DOHH2 (cell line): Measurements from ENCODE around the gene SGF29.
"Not testable (repeated sequence)": the region's sequence is repeated elsewhere in the genome, so short reads cannot be mapped to it uniquely, and the experiment has no call there.

Experiments used
- H3F3A ChIP-seq: fragments of 200-600 bp; sonication (generic), shearing (Covaris generic); 2 replicates; pipeline ENCODE4 v1.6.0; 2016; ENCODE audit warnings: antibody characterized with exemption, mild to moderate bottlenecking; ENCODE audit not compliant: control insufficient read depth, insufficient read depth
- H3K27ac ChIP-seq: fragments of 200-600 bp; sonication (generic); 2 replicates; pipeline ENCODE4 v1.5.1; 2014; ENCODE audit warnings: low read depth, mild to moderate bottlenecking, low read length, moderate library complexity
- H3K27me3 ChIP-seq: fragments of 200-600 bp; sonication (generic); 2 replicates; pipeline ENCODE4 v1.6.1; 2014; ENCODE audit warnings: mild to moderate bottlenecking, low read length, mixed read lengths; ENCODE audit not compliant: control insufficient read depth
- H3K36me3 ChIP-seq: fragments of 200-600 bp; sonication (generic); 2 replicates; pipeline ENCODE4 v1.6.1; 2014; ENCODE audit warnings: mild to moderate bottlenecking, low read length, moderate library complexity, mixed read lengths; ENCODE audit not compliant: control insufficient read depth
- H3K4me1 ChIP-seq: fragments of 200-600 bp; sonication (generic); 2 replicates; pipeline ENCODE4 v1.6.1; 2014; ENCODE audit warnings: mild to moderate bottlenecking, low read length, mixed read lengths; ENCODE audit not compliant: control insufficient read depth
- H3K4me2 ChIP-seq: fragments of 200-600 bp; sonication (generic); 2 replicates; pipeline ENCODE4 v1.6.0; 2014; ENCODE audit warnings: mild to moderate bottlenecking, low read length, moderate library complexity
- H3K4me3 ChIP-seq: fragments of 200-600 bp; sonication (generic); 2 replicates; pipeline ENCODE4 v1.5.1; 2014; ENCODE audit warnings: mild to moderate bottlenecking, low read length, mixed read lengths
- H3K79me2 ChIP-seq: fragments of 200-600 bp; sonication (generic); 2 replicates; pipeline ENCODE4 v1.6.1; 2014; ENCODE audit warnings: mild to moderate bottlenecking, low read length, mixed read lengths; ENCODE audit not compliant: control insufficient read depth
- H3K9me2 ChIP-seq: fragments of 200-600 bp; sonication (generic); replicated peaks from 2 replicates; pipeline ENCODE4 v1.6.1; 2014; ENCODE audit warnings: mild to moderate bottlenecking, low read length, mixed read lengths; ENCODE audit not compliant: control insufficient read depth
- H3K9me3 ChIP-seq: fragments of 200-600 bp; sonication (generic); 2 replicates; pipeline ENCODE4 v1.6.1; 2014; ENCODE audit warnings: antibody characterized with exemption, low read length, mixed read lengths; ENCODE audit not compliant: control insufficient read depth, insufficient read depth
- H4K20me1 ChIP-seq: fragments of 200-600 bp; sonication (generic); 2 replicates; pipeline ENCODE4 v1.6.0; 2014; ENCODE audit warnings: low read depth, mild to moderate bottlenecking, antibody characterized with exemption, low read length, moderate library complexity; ENCODE audit not compliant: control insufficient read depth, insufficient read depth
- EZH2phosphoT487 ChIP-seq: fragments of 200-600 bp; sonication (generic); IDR thresholded peaks from 2 replicates; pipeline ENCODE4 v1.6.1; 2017; ENCODE audit warnings: borderline replicate concordance, mild to moderate bottlenecking, antibody characterized with exemption, low read length, moderate library complexity, mixed read lengths
- TF ChIP-seq, protein P1 (sequence below): fragments of 200-600 bp; sonication (generic); IDR thresholded peaks from one replicate; pipeline ENCODE4 v1.5.1; 2014; ENCODE audit warnings: antibody characterized with exemption, mild to moderate bottlenecking, low read depth, low read length; ENCODE audit not compliant: poor library complexity, severe bottlenecking

SGF29 gene

DNA sequence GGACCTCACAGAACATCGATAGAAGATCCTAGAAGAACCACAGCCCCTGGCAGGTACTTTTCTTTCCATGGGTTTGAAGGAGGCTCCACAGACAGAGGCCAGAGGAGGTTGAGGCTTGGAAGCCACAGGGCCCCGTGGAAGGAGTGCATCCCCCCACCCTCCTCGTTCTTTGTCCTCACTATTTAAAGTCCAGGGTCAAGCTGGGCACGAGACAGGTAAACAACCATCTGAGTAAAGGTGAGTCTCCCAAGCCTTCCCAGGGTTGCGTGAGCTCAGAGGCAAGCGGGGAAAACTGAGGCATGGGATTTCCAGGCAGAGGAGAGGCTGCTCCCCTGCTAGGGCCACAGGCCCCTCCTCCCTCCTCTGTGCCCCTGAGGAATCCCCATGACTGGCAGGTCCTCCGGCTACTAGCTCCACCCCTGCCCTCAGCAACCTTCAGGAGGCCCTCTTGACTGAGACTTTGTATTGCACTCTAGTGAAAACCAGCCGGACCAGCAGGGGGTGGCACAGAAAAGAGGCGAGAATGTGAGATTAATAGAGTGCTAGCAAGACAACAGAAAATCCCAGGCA, 44.1 kb downstream of the SGF29 start:
- Histone ChIP-seq H3K27ac (no peak overlapping the region), H3K9me3 (no peaks in the 10 kb centered on the region), H3K4me1 (peaks cover 15% of the 10 kb centered on the region), H3K9me2 (no peaks in the 10 kb centered on the region), H3K79me2 (no peaks in the 10 kb centered on the region), H3F3A (peaks cover 3% of the 10 kb centered on the region), H3K27me3 (no peaks in the 10 kb centered on the region), H3K36me3 (no peaks in the 10 kb centered on the region), H4K20me1 (no peaks in the 10 kb centered on the region), H3K4me3 (no peak overlapping the region), H3K4me2 (no peak overlapping the region)
- no peak for TF ChIP-seq EZH2phosphoT487
- TF ChIP-seq, protein P1, sequence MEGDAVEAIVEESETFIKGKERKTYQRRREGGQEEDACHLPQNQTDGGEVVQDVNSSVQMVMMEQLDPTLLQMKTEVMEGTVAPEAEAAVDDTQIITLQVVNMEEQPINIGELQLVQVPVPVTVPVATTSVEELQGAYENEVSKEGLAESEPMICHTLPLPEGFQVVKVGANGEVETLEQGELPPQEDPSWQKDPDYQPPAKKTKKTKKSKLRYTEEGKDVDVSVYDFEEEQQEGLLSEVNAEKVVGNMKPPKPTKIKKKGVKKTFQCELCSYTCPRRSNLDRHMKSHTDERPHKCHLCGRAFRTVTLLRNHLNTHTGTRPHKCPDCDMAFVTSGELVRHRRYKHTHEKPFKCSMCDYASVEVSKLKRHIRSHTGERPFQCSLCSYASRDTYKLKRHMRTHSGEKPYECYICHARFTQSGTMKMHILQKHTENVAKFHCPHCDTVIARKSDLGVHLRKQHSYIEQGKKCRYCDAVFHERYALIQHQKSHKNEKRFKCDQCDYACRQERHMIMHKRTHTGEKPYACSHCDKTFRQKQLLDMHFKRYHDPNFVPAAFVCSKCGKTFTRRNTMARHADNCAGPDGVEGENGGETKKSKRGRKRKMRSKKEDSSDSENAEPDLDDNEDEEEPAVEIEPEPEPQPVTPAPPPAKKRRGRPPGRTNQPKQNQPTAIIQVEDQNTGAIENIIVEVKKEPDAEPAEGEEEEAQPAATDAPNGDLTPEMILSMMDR: peak; percentile 20

DNA sequence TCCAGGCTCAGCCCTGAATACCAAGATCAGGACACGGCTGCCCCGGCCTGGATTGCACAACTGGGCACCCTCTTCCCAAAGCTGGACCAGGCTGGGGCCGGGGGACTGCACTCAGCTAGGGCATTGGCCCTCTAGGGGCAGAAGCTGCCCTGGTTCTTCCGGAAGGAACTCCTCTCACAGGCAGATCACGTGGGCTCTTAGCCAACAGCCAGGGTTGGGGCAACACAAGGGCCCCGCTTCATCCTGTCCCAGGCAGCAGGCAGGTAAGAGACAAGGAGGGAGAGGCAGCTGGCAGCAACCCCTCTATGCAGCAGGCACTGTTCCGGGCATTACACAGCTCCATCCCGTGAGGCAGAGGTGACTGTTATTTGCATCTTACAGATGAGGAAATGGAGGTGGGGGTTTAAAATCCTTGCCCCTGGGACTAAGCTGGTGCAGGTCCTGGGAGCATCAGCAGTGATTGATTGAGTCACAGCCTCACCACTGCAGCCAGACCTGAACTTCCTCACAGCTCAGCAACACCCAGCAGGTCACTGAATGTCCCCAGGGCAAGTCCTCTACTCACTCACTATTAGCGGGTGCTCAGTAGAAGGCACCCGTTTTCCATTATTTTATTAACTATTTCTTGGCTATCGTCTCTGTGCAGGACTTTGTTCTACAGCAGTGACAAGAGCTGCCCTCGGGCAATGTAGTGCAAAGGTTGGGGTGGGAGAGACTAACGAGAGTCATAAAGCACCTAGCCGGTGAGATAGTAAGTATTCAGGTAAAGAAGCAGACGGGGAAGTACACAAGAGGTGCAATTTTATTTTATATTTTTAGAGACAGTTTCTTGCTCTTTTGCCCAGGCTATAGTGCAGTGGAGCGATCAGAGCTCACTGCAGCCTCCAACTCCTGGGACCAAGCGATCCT, 45.9 kb downstream of the SGF29 start:
- Histone ChIP-seq H3K4me1 (peaks cover 21% of the 10 kb centered on the region), H3F3A (peaks cover 12% of the 10 kb centered on the region)
- not testable (repeated sequence) for H3K36me3 ChIP-seq, H3K4me2 ChIP-seq, H3K27ac ChIP-seq, H4K20me1 ChIP-seq, H3K4me3 ChIP-seq, H3K27me3 ChIP-seq, H3K9me3 ChIP-seq, H3K79me2 ChIP-seq, H3K9me2 ChIP-seq

DNA sequence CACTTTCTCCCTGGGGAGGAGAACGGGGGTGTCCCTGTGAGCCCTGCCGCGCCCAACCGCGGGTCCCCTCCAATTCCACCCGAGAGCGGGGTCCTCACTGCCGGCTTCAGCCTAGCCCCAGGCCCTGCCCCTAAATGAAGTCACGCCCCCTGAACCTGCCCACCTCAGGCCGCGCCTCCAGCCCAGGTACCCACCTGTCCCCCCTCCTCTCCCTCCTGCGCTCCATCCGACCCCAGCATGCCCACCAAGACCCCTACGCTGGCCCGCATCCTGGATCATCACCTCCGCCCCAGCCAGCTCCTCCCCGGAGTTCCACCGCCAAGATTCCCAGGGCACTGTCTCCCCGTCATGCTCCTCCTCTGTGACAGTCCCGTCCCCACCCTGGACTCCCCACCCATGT, 47.2 kb downstream of the SGF29 start:
- not testable (repeated sequence) for H3K4me3 ChIP-seq

DNA sequence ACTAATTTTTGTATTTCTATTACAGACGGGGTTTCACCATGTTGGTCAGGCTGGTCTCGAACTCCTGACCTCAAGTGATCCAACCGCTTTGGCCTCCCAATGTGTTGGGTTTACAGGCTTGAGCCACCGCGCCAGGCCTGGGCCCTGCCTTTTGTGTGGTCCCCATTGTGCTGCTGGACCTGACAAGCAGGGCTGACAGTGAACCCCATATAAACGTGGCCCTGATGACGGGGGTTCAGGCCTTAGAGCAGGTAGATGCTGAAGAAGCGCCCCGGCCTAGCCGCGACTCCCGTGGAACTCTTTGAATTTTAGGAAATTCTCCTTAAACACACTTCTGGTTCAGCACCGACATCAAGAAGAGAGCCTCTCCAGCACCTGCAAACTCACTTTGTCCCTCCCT, 47.9 kb downstream of the SGF29 start:
- not testable (repeated sequence) for H3K27me3 ChIP-seq, H3K36me3 ChIP-seq, H3K79me2 ChIP-seq, H3K4me3 ChIP-seq, H4K20me1 ChIP-seq, H3K27ac ChIP-seq, H3K9me2 ChIP-seq, H3K4me2 ChIP-seq, H3K9me3 ChIP-seq
- Histone ChIP-seq H3K4me1 (peaks cover 21% of the 10 kb centered on the region), H3F3A (peaks cover 18% of the 10 kb centered on the region)

More for the DNA sequence above, 47.2 kb downstream of the SGF29 start:
- H3K4me2 ChIP-seq, H3K9me2 ChIP-seq, H3K27me3 ChIP-seq, H3K36me3 ChIP-seq, H3K79me2 ChIP-seq, H3K27ac ChIP-seq, H3K9me3 ChIP-seq, H4K20me1 ChIP-seq: not testable (repeated sequence)
- H3K4me1 ChIP-seq: peaks cover 21% of the 10 kb centered on the region
- H3F3A ChIP-seq: peaks cover 18% of the 10 kb centered on the region

DNA sequence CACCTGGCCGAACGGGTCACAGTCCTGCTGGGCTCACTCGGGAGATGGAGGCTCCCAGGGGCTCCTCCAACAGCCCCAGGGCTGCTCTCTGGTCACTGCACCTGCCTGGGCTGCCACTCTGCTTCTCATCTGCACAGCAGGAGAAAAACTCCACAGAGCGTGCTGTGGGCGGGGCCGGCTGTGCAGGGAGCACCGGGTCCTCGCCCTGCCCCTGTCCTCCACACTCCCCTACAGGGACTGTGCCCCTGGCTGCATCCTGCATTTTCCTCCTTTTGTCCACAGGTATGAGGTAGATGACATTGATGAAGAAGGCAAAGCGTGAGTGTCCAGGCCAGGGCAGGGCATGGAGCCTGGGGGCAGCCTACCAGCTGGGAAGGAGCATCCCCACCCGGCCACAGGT, 48.3 kb downstream of the SGF29 start:
- peaks cover 19% of the 10 kb centered on the region for H3K4me1 ChIP-seq
- H3F3A ChIP-seq: peaks cover 18% of the 10 kb centered on the region
- H3K4me3 ChIP-seq, H3K4me2 ChIP-seq, H3K27ac ChIP-seq, H3K9me2 ChIP-seq, H3K27me3 ChIP-seq, H3K79me2 ChIP-seq, H3K36me3 ChIP-seq, H3K9me3 ChIP-seq, H4K20me1 ChIP-seq: not testable (repeated sequence)
